Stomach (tissue), 19 donors: Measurements from ENCODE around the gene DMTF1. TPM values are rescaled to one million over a fixed set of nuclear protein-coding genes. Genes with fewer than 3 reads are reported as not detected.
A peak's percentile ranks its signal among the peaks of the same experiment; 100 is the strongest.

Source experiments
- DNase-seq, 2 donors: peaks; one replicate each; pipeline versions ENCODE4 v3.0.0 to v3.0.0-alpha.2; 2013 to 2019
- H3K27ac ChIP-seq, 5 donors: fragments of 200-600 bp in 4 of 5; sonication (generic) in 4 of 5; one replicate each; pipeline ENCODE4 v1.5.1; 2013 to 2019; ENCODE audit warnings: mild to moderate bottlenecking in 1 of 5, moderate library complexity in 1 of 5
- H3K27me3 ChIP-seq, 3 donors: fragments of 200-600 bp; sonication (generic); one replicate each; pipeline ENCODE4 v1.5.1; 2017 to 2019; ENCODE audit warnings: mixed run types in 1 of 3
- H3K36me3 ChIP-seq, 4 donors: fragments of 200-600 bp; sonication (generic); 1 replicate in 3 of 4; 2 replicates in 1 of 4; pipeline ENCODE4 v1.5.1; 2016 to 2019
- H3K4me1 ChIP-seq, 4 donors: fragments of 200-600 bp; sonication (generic); one replicate each; pipeline ENCODE4 v1.5.1; 2016 to 2019
- H3K4me3 ChIP-seq, 4 donors: fragments of 200-600 bp; sonication (generic) in 3 of 4; one replicate each; pipeline ENCODE4 v1.5.1; 2016 to 2019; ENCODE audit warnings: mild to moderate bottlenecking in 1 of 4
- H3K9me3 ChIP-seq, 4 donors: fragments of 200-600 bp; sonication (generic); one replicate each; pipeline ENCODE4 v1.5.1; 2016 to 2019
- CTCF ChIP-seq, 7 experiments: fragments of 450-650 bp in 4 of 7; fragments of 200-600 bp in 3 of 7; sonication (generic) in 3 of 7; IDR thresholded peaks; one replicate each; pipeline ENCODE4 v1.5.1; 2016 to 2019; ENCODE audit warnings: antibody characterized with exemption in 7 of 7, control low read depth in 2 of 7, mild to moderate bottlenecking in 1 of 7
- EP300 ChIP-seq: sonication (generic); formaldehyde crosslinking; IDR thresholded peaks from one replicate; pipeline ENCODE4 v1.6.1; 2017; ENCODE audit warnings: antibody characterized with exemption
- POLR2A ChIP-seq, 4 donors: fragments of 450-650 bp; IDR thresholded peaks; one replicate each; pipeline ENCODE4 v1.6.1; 2016; ENCODE audit warnings: antibody characterized with exemption in 4 of 4, control low read depth in 2 of 4, mild to moderate bottlenecking in 1 of 4, moderate library complexity in 1 of 4
- POLR2AphosphoS5 ChIP-seq, 3 donors: sonication (generic); formaldehyde crosslinking; IDR thresholded peaks; one replicate each; pipeline ENCODE4 v1.6.1; 2016; ENCODE audit warnings: antibody characterized with exemption in 3 of 3
- WGBS, 5 donors: extraction: QIAGEN DNeasy Blood & Tissue Kit in 3 of 5; methylation state at CpG; one replicate each; pipeline versions ENCODE4 v1.1.5 to v1.1.7; 2013 to 2018; 5-methylcytosine and 5-hydroxymethylcytosine counted together
- intact Hi-C: fragments of 100-400 bp; cut with DNase I; formaldehyde crosslinking; loops from one replicate; pipeline ENCODE4 v1.15.1; 2023; ENCODE audit warnings: low total_unique reads
- long read RNA-seq, 10 donors: transcript quantifications; one replicate each; lab custom pipeline, GENCODE V29; 2026
- polyA plus RNA-seq, 3 donors: library from polyadenylated mRNA; stranded (reverse); fragments of 200-250 nt; gene quantifications; one replicate each; pipeline ENCODE4 v1.2.3, GENCODE V29; 2013
- total RNA-seq, 5 donors: library from RNA; depleted of rRNA; stranded (reverse); fragments of >200 nt; gene quantifications; one replicate each; pipeline versions ENCODE4 v1.1.0 to v1.2.3, GENCODE V29; 2014 to 2016
- donor health status: healthy with polysubstance abuse.
- donor health status: Bipolar disorder and iron deficiency.
- donor health status: healthy.

The DMTF1 gene
- total RNA-seq (100 to 1,000 TPM in 4 of 5 donors, 10 to 100 TPM in 1; 37.2 to 233 (median 122) TPM), polyA plus RNA-seq (10 to 100 TPM; 10.5 to 30.5 (median 19.7) TPM)
- long read RNA-seq, donor 1, transcript DMTF1-229 (1 exons, 2,370 nt), result major isoform, 24 of 24 reads
- long read RNA-seq, donor 1, partial matches to known transcripts, result 0 of 24 reads
- long read RNA-seq, donor 1, other reads (novel, unspliced or antisense), result 0 of 24 reads
- long read RNA-seq, donor 2, transcript DMTF1-229 (1 exons, 2,370 nt), result major isoform, 20 of 23 reads
- long read RNA-seq, donor 2, partial matches to known transcripts, result 0 of 23 reads
- long read RNA-seq, donor 2, other reads (novel, unspliced or antisense), result 0 of 23 reads
- long read RNA-seq, donor 3, transcript DMTF1-229 (1 exons, 2,370 nt), result major isoform, 40 of 41 reads
- long read RNA-seq, donor 3, partial matches to known transcripts, result 0 of 41 reads
- long read RNA-seq, donor 3, other reads (novel, unspliced or antisense), result 0 of 41 reads
- long read RNA-seq, donor 4, transcript DMTF1-229 (1 exons, 2,370 nt), result major isoform, 8 of 9 reads
- long read RNA-seq, donor 4, partial matches to known transcripts, result 0 of 9 reads
- long read RNA-seq, donor 4, other reads (novel, unspliced or antisense), result 0 of 9 reads
- long read RNA-seq, donor 5, transcript DMTF1-229 (1 exons, 2,370 nt), result major isoform, 26 of 29 reads
- long read RNA-seq, donor 5, partial matches to known transcripts, result 0 of 29 reads
- long read RNA-seq, donor 5, other reads (novel, unspliced or antisense), result 0 of 29 reads
- long read RNA-seq, donor 6, transcript DMTF1-229 (1 exons, 2,370 nt), result major isoform, 83 of 88 reads
- long read RNA-seq, donor 6, partial matches to known transcripts, result 0 of 88 reads
- long read RNA-seq, donor 6, other reads (novel, unspliced or antisense), result 0 of 88 reads
- long read RNA-seq, donor 7, transcript DMTF1-229 (1 exons, 2,370 nt), result major isoform, 40 of 46 reads
- long read RNA-seq, donor 7, partial matches to known transcripts, result 0 of 46 reads
- long read RNA-seq, donor 7, other reads (novel, unspliced or antisense), result 0 of 46 reads
- long read RNA-seq, donor 8, transcript DMTF1-229 (1 exons, 2,370 nt), result major isoform, 51 of 54 reads
- long read RNA-seq, donor 8, partial matches to known transcripts, result 0 of 54 reads
- long read RNA-seq, donor 8, other reads (novel, unspliced or antisense), result 0 of 54 reads
- long read RNA-seq, donor 9, transcript DMTF1-229 (1 exons, 2,370 nt), result major isoform, 78 of 81 reads
- long read RNA-seq, donor 9, partial matches to known transcripts, result 0 of 81 reads
- long read RNA-seq, donor 9, other reads (novel, unspliced or antisense), result 0 of 81 reads
- long read RNA-seq, donor 10, transcript DMTF1-229 (1 exons, 2,370 nt), result major isoform, 30 of 32 reads
- long read RNA-seq, donor 10, partial matches to known transcripts, result 0 of 32 reads
- long read RNA-seq, donor 10, other reads (novel, unspliced or antisense), result 0 of 32 reads

GRCh38 chr7:87152112-87152896 is at the start of gene DMTF1:
DMTF1 (plus strand) TSS chr7:87152453; CDS start chr7:87164942, 12,489 bp downstream.
- H3K27me3 ChIP-seq, result no peaks in the 10 kb centered on the region
- 0% methylated on average over 13 to 71 of the region's 71 CpGs for WGBS, 5 donors

GRCh38 chr7:87105401-87105800 is 46.9 kb upstream of the DMTF1 start:
- 48 to 64% (median 63%) methylated on average over 1 of the region's 1 CpG for WGBS, 5 donors
- DNase-seq, result no peak
- Histone ChIP-seq H3K27me3 (no peaks in the 10 kb centered on the region), H3K4me1 (no peaks in the 10 kb centered on the region), H3K4me3 (no peak overlapping the region), H3K9me3 (no peaks in the 10 kb centered on the region), H3K27ac (no peak overlapping the region), H3K36me3 (no peaks in the 10 kb centered on the region)
- intact Hi-C loops, result no loop called here
- no peak for TF ChIP-seq POLR2A (IDR thresholded peaks at IDR 0.05)

More at GRCh38 chr7:87152112-87152896, at the start of gene DMTF1:
- H3K4me3 ChIP-seq, result peak within 1 kb of the TSS; percentile 60 to 74 (median 65)
- intact Hi-C loops, result no loop called here
- peak within 1 kb of the TSS; percentile 95 to 100 (median 97) for H3K27ac ChIP-seq
- H3K4me1 ChIP-seq, result peaks cover 26 to 49% (median 39%) of the 10 kb centered on the region in 4 donors
- TF ChIP-seq CTCF (IDR thresholded peaks at IDR 0.05) (peak in 1 of 7 experiments; percentile 11), POLR2AphosphoS5 (IDR thresholded peaks at IDR 0.05) (peak; percentile 68 to 91 (median 91)), POLR2A (IDR thresholded peaks at IDR 0.05) (peak in 2 of 4 donors; percentile 44 to 58), EP300 (no peak)
- H3K9me3 ChIP-seq, result no peaks in the 10 kb centered on the region
- H3K36me3 ChIP-seq, result no peaks in the 10 kb centered on the region
- peak; percentile 94 to 99 for DNase-seq

- no peaks in the 10 kb centered on the region for H3K4me1 ChIP-seq
- 62 to 72% (median 69%) methylated on average over 4 of the region's 4 CpGs for WGBS, 5 donors
- intact Hi-C loops, result no loop called here
- no peaks in the 10 kb centered on the region for H3K9me3 ChIP-seq
- no peak for DNase-seq
- no peaks in the 10 kb centered on the region for H3K36me3 ChIP-seq
- no peak overlapping the region for H3K4me3 ChIP-seq
- no peak overlapping the region for H3K27ac ChIP-seq
- TF ChIP-seq POLR2A (IDR thresholded peaks at IDR 0.05) (no peak), POLR2AphosphoS5 (IDR thresholded peaks at IDR 0.05) (no peak), EP300 (no peak), CTCF (IDR thresholded peaks at IDR 0.05) (no peak)
- no peaks in the 10 kb centered on the region for H3K27me3 ChIP-seq
Observed at GRCh38 chr7:87106974-87107612, 45.2 kb upstream of the DMTF1 start.
